Testis (tissue), 3 donors: Measurements from ENCODE around the gene COL16A1. TPM values are rescaled to one million over a fixed set of nuclear protein-coding genes. Genes with fewer than 3 reads are reported as not detected.

ENCODE experiments used
- DNase-seq: peaks from one replicate; pipeline ENCODE4 v3.0.0-alpha.2; 2019
- H3K27ac ChIP-seq, 2 donors: fragments of 200-600 bp; sonication (generic); one replicate each; pipeline ENCODE4 v1.5.1; 2019
- H3K27me3 ChIP-seq: fragments of 200-600 bp; sonication (generic); one replicate; pipeline ENCODE4 v1.5.1; 2019
- H3K36me3 ChIP-seq: fragments of 200-600 bp; sonication (generic); one replicate; pipeline ENCODE4 v1.5.1; 2017; ENCODE audit warnings: low read depth; ENCODE audit errors: missing control alignments
- H3K4me1 ChIP-seq: fragments of 200-600 bp; sonication (generic); one replicate; pipeline ENCODE4 v1.5.1; 2019
- H3K4me3 ChIP-seq, 2 donors: fragments of 200-600 bp; sonication (generic); one replicate each; pipeline ENCODE4 v1.5.1; 2017 to 2019
- H3K9me3 ChIP-seq: fragments of 200-600 bp; sonication (generic); one replicate; pipeline ENCODE4 v1.5.1; 2017
- CTCF ChIP-seq, 3 experiments: fragments of 450-650 bp in 2 of 3; fragments of 200-600 bp in 1 of 3; sonication (generic) in 1 of 3; IDR thresholded peaks; one replicate each; pipeline ENCODE4 v1.5.1; 2016 to 2019; ENCODE audit warnings: antibody characterized with exemption in 3 of 3, mild to moderate bottlenecking in 2 of 3, moderate library complexity in 1 of 3
- POLR2A ChIP-seq: fragments of 450-650 bp; IDR thresholded peaks from one replicate; pipeline ENCODE4 v1.6.1; 2017; ENCODE audit warnings: antibody characterized with exemption, mild to moderate bottlenecking, moderate library complexity
- WGBS, 2 donors: methylation state at CpG; one replicate each; pipeline ENCODE4 v1.1.5; 2018; 5-methylcytosine and 5-hydroxymethylcytosine counted together
- intact Hi-C: fragments of 100-400 bp; cut with DNase I; formaldehyde crosslinking; loops from one replicate; pipeline ENCODE4 v1.15.1; 2023; ENCODE audit warnings: low total_unique reads
- polyA plus RNA-seq: library from polyadenylated mRNA; stranded (reverse); fragments of 350-450 nt; fragmentation: Illumina TruSeq; extraction: RNeasy Lipid Tissue Mini Kit (QIAGEN cat#74804); gene quantifications from one replicate; pipeline ENCODE4 v1.2.3, GENCODE V29; 2014; ENCODE audit warnings: low read depth, low replicate concordance; ENCODE audit not compliant: insufficient read depth
- total RNA-seq, 2 donors: library from RNA; depleted of rRNA; stranded (reverse); fragments of >200 nt; gene quantifications; one replicate each; pipeline ENCODE4 v1.2.3, GENCODE V29; 2016

COL16A1 gene
- total and polyA plus RNA-seq, 3 donors from 2014 or later: 96.4 to 120 (median 101) TPM

- WGBS, 2 donors: 73 to 76% methylated on average over 9 of the region's 9 CpGs
- intact Hi-C loops: no loop called here
- TF ChIP-seq POLR2A (no peak), CTCF (IDR thresholded peaks at IDR 0.05) (no peak)
Measured at GRCh38 chr1:31650161-31651088, 53.4 kb downstream of the COL16A1 start.

DNA sequence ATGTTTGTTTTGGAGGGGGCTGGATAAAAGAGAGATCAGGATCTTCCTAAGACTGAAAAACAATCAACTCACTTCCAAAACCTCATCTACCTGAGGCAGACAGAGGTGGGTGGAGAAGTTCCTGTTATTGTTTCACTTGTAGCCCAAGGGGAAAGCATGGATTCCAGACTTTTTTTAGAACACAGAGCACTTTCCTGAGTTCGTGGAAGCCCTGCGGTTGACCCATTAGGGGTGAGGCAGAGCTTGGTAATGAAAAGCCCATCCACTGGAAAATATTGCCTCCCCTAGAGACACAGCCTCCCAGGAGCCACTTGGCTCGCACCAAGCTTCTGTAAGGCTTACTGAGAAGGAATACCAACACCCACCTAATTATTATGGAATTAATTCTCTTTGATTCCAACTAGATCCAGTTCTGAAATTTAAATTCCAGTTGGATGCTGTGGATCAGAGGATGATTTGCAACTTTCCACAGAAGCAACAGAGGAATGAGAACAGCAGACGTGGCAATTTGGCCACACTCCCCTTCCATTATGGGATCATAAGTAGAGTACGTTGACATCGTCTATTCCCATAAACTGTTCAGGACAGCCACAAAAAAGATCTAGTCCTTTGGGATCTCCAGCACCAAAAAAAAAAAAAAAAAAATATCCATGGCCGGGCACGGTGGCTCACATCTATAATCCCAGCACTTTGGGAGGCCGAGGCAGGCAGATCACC, 55.0 kb downstream of the COL16A1 start:
- Histone ChIP-seq H3K4me3 (no peak overlapping the region), H3K36me3 (no peaks in the 10 kb centered on the region), H3K4me1 (peaks cover 20% of the 10 kb centered on the region), H3K9me3 (no peaks in the 10 kb centered on the region), H3K27ac (peak overlapping the region in 1 of 2 donors; percentile 19), H3K27me3 (no peaks in the 10 kb centered on the region)
- TF ChIP-seq CTCF (IDR thresholded peaks at IDR 0.05) (no peak), POLR2A (no peak)
- WGBS, 2 donors: 66 to 67% methylated on average over 9 of the region's 9 CpGs
- intact Hi-C loops: no loop called here
- no peak for DNase-seq

More at GRCh38 chr1:31650161-31651088, 53.4 kb downstream of the COL16A1 start:
- no peak for DNase-seq
- Histone ChIP-seq H3K36me3 (no peaks in the 10 kb centered on the region), H3K9me3 (no peaks in the 10 kb centered on the region), H3K4me3 (no peak overlapping the region), H3K27me3 (no peaks in the 10 kb centered on the region), H3K4me1 (peaks cover 17% of the 10 kb centered on the region), H3K27ac (no peak overlapping the region)

DNA sequence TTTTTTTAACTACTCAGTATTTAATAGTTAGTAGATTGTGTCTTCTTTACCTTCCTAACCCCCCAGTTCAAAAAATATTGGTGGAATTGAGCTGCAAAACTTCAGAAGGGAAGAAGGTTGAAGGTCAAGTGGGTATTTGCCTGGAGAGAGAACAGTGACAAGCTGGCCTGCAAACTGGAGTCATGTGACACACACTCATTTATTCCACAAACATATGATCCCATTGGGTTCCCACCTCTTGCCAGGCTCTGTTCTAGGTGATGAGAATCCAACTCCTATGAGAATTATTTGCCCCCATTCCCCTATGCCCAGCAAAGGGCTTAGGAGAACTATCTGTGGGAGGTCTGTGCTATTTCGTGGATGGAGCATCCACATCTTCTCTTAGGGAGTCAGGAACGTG, 55.6 kb downstream of the COL16A1 start:
- 64 to 69% methylated on average over 2 of the region's 2 CpGs for WGBS, 2 donors
- Histone ChIP-seq H3K27me3 (no peaks in the 10 kb centered on the region), H3K27ac (peak overlapping the region in 1 of 2 donors; percentile 19), H3K4me1 (peaks cover 26% of the 10 kb centered on the region), H3K9me3 (no peaks in the 10 kb centered on the region), H3K4me3 (no peak overlapping the region), H3K36me3 (no peaks in the 10 kb centered on the region)
- TF ChIP-seq POLR2A (no peak), CTCF (IDR thresholded peaks at IDR 0.05) (no peak)
- no peak for DNase-seq
- intact Hi-C loops: no loop called here

DNA sequence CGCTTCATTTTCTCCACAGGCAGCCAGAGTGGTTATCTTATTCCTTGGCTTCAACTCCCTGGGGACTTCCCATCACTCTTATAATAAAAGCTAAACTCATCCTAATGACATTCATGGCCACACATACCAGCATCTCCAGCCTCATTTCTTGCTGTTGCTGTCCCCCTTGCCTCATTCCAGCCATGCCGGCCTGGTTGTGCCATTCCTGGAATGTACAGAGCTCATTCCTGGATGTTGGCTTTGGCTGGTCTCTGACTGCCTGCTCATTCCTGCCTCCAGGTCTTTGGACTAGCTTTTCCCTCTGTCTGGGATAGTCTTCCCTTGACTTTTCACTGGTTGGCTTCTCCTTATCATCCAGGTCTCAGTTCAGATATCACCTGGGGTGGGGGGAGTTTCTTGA, 56.7 kb downstream of the COL16A1 start:
- Histone ChIP-seq H3K4me3 (no peak overlapping the region), H3K4me1 (peaks cover 27% of the 10 kb centered on the region), H3K27me3 (no peaks in the 10 kb centered on the region), H3K27ac (no peak overlapping the region), H3K9me3 (no peaks in the 10 kb centered on the region), H3K36me3 (no peaks in the 10 kb centered on the region)
- WGBS, 2 donors: 57 to 64% methylated on average over 2 of the region's 2 CpGs
- DNase-seq: no peak
- intact Hi-C loops: no loop called here
- TF ChIP-seq POLR2A (no peak), CTCF (IDR thresholded peaks at IDR 0.05) (no peak)
